VCaP (cell line): Measurements from ENCODE around the gene DPAGT1.

Source experiments
- H3K27ac ChIP-seq: fragments of 450-650 bp; 2 replicates; pipeline ENCODE4 v1.5.1; 2017
- TF ChIP-seq, protein P1 (sequence below): fragments of 450-650 bp; conservative IDR thresholded peaks from 2 replicates; pipeline ENCODE4 v1.5.1; 2017; ENCODE audit warnings: mild to moderate bottlenecking, moderate library complexity

The DPAGT1 gene

DNA sequence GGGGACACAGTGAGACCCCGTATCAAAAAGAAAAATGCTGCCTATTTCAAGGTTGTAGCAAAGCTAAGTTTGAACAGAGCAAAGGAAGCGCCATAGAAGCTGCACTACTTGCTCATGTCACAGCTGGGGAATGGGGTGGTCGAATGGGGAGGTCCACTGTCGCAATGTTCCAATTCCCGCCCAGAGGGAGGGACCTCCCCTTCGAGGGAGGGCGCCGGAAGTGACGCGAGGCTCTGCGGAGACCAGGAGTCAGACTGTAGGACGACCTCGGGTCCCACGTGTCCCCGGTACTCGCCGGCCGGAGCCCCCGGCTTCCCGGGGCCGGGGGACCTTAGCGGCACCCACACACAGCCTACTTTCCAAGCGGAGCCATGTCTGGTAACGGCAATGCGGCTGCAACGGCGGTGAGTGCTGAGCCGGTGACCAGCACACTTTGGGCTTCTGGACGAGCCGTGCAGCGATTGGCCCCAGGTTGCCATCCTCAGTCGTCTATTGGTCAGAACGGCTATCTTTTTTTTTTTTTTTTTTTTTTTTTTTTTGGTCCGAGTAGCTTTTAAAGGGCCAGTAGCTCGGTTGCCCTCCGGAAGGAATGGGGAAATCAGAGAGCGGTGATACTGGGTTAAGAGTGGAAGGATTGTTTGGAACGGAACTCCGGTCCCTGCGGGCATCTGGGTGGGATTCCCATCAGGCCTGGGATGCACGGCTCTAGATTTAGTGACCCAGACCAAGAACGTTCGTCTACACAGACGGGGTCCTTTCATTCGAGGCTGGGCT lies 16.8 kb downstream of the DPAGT1 start, which contains the start of gene HMBS:
Gene HMBS, plus strand, starts transcription at position 219 of the 774 bp plus-strand sequence. Its CDS starts 153 bp downstream, at position 372.
- TF ChIP-seq, protein P1, sequence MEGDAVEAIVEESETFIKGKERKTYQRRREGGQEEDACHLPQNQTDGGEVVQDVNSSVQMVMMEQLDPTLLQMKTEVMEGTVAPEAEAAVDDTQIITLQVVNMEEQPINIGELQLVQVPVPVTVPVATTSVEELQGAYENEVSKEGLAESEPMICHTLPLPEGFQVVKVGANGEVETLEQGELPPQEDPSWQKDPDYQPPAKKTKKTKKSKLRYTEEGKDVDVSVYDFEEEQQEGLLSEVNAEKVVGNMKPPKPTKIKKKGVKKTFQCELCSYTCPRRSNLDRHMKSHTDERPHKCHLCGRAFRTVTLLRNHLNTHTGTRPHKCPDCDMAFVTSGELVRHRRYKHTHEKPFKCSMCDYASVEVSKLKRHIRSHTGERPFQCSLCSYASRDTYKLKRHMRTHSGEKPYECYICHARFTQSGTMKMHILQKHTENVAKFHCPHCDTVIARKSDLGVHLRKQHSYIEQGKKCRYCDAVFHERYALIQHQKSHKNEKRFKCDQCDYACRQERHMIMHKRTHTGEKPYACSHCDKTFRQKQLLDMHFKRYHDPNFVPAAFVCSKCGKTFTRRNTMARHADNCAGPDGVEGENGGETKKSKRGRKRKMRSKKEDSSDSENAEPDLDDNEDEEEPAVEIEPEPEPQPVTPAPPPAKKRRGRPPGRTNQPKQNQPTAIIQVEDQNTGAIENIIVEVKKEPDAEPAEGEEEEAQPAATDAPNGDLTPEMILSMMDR: no peak
- peak within 1 kb of the TSS; percentile 87 for H3K27ac ChIP-seq

DNA sequence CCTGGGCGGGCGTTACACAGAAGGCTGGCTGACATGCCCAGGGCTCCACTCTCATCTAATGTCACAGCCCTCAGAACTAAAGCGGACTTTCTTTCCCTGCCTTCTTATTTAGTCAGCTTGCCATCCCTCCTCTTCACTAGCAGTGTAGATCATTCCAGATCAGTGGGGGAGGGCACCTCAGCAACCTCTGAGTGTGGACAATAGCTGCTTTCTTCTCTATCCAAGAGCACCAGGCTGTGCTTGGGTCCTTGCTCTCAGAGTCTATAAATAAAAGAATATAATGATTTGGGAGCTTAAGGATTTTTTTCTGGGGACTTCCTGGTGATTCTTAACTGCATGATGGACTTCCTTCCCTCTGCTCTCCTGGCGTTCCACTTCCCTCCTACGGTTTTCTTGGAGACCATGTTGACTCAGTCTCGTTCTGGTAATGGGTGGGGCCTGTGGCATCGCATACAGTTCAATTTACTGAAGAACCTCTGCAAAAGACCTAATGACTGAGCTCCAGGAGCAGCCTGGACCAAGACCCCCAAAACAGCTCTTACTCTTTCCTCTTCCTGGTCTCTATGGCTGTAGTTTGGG lies 19.9 kb downstream of the DPAGT1 start:
- TF ChIP-seq, protein P1: no peak
- H3K27ac ChIP-seq: no peak overlapping the region

GRCh38 chr11:119078675-119079420 lies 22.8 kb downstream of the DPAGT1 start:
- TF ChIP-seq, protein P1: no peak

GRCh38 chr11:119077839-119078238 lies 23.8 kb downstream of the DPAGT1 start:
- TF ChIP-seq, protein P1: no peak

More at GRCh38 chr11:119078675-119079420, 22.8 kb downstream of the DPAGT1 start:
- H3K27ac ChIP-seq: no peak overlapping the region

GRCh38 chr11:119067371-119068222 lies 34.1 kb downstream of the DPAGT1 start, which contains the start of gene VPS11:
TSS of gene VPS11 (plus strand) at chr11:119067818. CDS start at chr11:119067824, 6 bp downstream.
- TF ChIP-seq, protein P1: no peak
- peak within 1 kb of the TSS; percentile 86 for H3K27ac ChIP-seq

More at GRCh38 chr11:119077839-119078238, 23.8 kb downstream of the DPAGT1 start:
- no peak overlapping the region for H3K27ac ChIP-seq

- no peak overlapping the region for H3K27ac ChIP-seq
- TF ChIP-seq, protein P1: peak; percentile 64
Observed at GRCh38 chr11:119065369-119065768, 36.3 kb downstream of the DPAGT1 start.
